GM23338 (cell line): ENCODE measurements around the gene TPSB2. TPM values are rescaled to one million over a fixed set of nuclear protein-coding genes. Genes with fewer than 3 reads are reported as not detected.

Experiments used
- polyA plus RNA-seq: library from polyadenylated mRNA; unstranded; fragments of >200 nt; fragmentation: Nextera tagmentation; extraction: Ambion mirVana; gene quantifications from 2 replicates; pipeline ENCODE4 v1.2.1, GENCODE V29; 2016
- total RNA-seq: library from RNA; depleted of rRNA; stranded (reverse); fragments of >200 nt; shearing (Covaris generic); gene quantifications from 2 replicates; pipeline ENCODE4 v1.2.3, GENCODE V29; 2014; rRNA removed

TPSB2 gene
- total and polyA plus RNA-seq, 2 experiments from 2014 or later = 0.23 TPM; not detected in 1

Other genes starting within 250 kb of the TPSB2 start
- gene SOX8, start 248.4 kb downstream of the TPSB2 start, total RNA-seq = 17.2 and 26.2 TPM in 2 replicates
- 5.7 and 6.7 TPM in 2 replicates for gene SOX8, start 248.4 kb downstream of the TPSB2 start, polyA plus RNA-seq
- gene SSTR5, start 157.4 kb downstream of the TPSB2 start, total RNA-seq = 1.0 TPM in 1 of 2 replicates, not detected in the other
- 0.60 TPM in 1 of 2 replicates, not detected in the other for gene SSTR5, start 157.4 kb downstream of the TPSB2 start, polyA plus RNA-seq
- gene C1QTNF8, start 133.9 kb downstream of the TPSB2 start, total RNA-seq = not detected in 2 replicates
- not detected in 2 replicates for gene C1QTNF8, start 133.9 kb downstream of the TPSB2 start, polyA plus RNA-seq
- gene CACNA1H, start 77.1 kb downstream of the TPSB2 start, total RNA-seq = 34.5 and 43.3 TPM in 2 replicates
- 3.5 and 3.8 TPM in 2 replicates for gene CACNA1H, start 77.1 kb downstream of the TPSB2 start, polyA plus RNA-seq
- gene TPSG1, start 4.9 kb downstream of the TPSB2 start, total RNA-seq = not detected in 2 replicates
- 0.56 and 0.81 TPM in 2 replicates for gene TPSG1, start 4.9 kb downstream of the TPSB2 start, polyA plus RNA-seq
- not detected in 2 replicates for gene TPSAB1, start 10.5 kb upstream of the TPSB2 start, total RNA-seq
- not detected in 2 replicates for gene TPSAB1, start 10.5 kb upstream of the TPSB2 start, polyA plus RNA-seq
- gene TPSD1, start 25.9 kb upstream of the TPSB2 start, total RNA-seq = 0.17 TPM in 1 of 2 replicates, not detected in the other
- gene TPSD1, start 25.9 kb upstream of the TPSB2 start, polyA plus RNA-seq = not detected in 2 replicates
- gene UBE2I, start 79.5 kb upstream of the TPSB2 start, total RNA-seq = 116 and 117 TPM in 2 replicates
- gene UBE2I, start 79.5 kb upstream of the TPSB2 start, polyA plus RNA-seq = 216 and 220 TPM in 2 replicates
- 13.0 and 23.0 TPM in 2 replicates for gene BAIAP3, start 103.5 kb upstream of the TPSB2 start, total RNA-seq
- 4.2 and 5.2 TPM in 2 replicates for gene BAIAP3, start 103.5 kb upstream of the TPSB2 start, polyA plus RNA-seq
- gene TSR3, start 121.7 kb upstream of the TPSB2 start, total RNA-seq = 97.3 and 98.8 TPM in 2 replicates
- 54.1 and 58.5 TPM in 2 replicates for gene TSR3, start 121.7 kb upstream of the TPSB2 start, polyA plus RNA-seq
- 9.2 and 23.3 TPM in 2 replicates for gene GNPTG, start 121.7 kb upstream of the TPSB2 start, total RNA-seq
- 39.1 and 41.0 TPM in 2 replicates for gene GNPTG, start 121.7 kb upstream of the TPSB2 start, polyA plus RNA-seq
- 24.8 and 28.7 TPM in 2 replicates for gene UNKL, start 184.5 kb upstream of the TPSB2 start, total RNA-seq
- 10.8 and 16.7 TPM in 2 replicates for gene UNKL, start 184.5 kb upstream of the TPSB2 start, polyA plus RNA-seq
- 14.2 and 23.9 TPM in 2 replicates for gene UQCC4, start 190.6 kb upstream of the TPSB2 start, total RNA-seq
- gene UQCC4, start 190.6 kb upstream of the TPSB2 start, polyA plus RNA-seq = 25.8 and 27.1 TPM in 2 replicates
- gene PERCC1, start 200.9 kb upstream of the TPSB2 start, total RNA-seq = not detected in 2 replicates
- gene PERCC1, start 200.9 kb upstream of the TPSB2 start, polyA plus RNA-seq = not detected in 2 replicates
- not detected in 2 replicates for gene CCDC154, start 214.4 kb upstream of the TPSB2 start, total RNA-seq
- 0.31 and 0.49 TPM in 2 replicates for gene CCDC154, start 214.4 kb upstream of the TPSB2 start, polyA plus RNA-seq
- 35.9 and 53.8 TPM in 2 replicates for gene CLCN7, start 244.8 kb upstream of the TPSB2 start, total RNA-seq
- gene CLCN7, start 244.8 kb upstream of the TPSB2 start, polyA plus RNA-seq = 13.8 and 17.4 TPM in 2 replicates